H9 (cell line): ENCODE data around the gene LAMP5. TPM values are rescaled to one million over a fixed set of nuclear protein-coding genes. Genes with fewer than 3 reads are reported as not detected.

ENCODE experiments used
- DNase-seq: peaks from one replicate; pipeline ENCODE4 v3.0.0-alpha.2; 2017
- H2AFZ ChIP-seq: one replicate; pipeline ENCODE4 v1.6.1; 2013; ENCODE audit warnings: mild to moderate bottlenecking, low read length, control low read depth, moderate library complexity
- H2AK5ac ChIP-seq: 2 replicates; pipeline ENCODE4 v1.6.1; 2013; ENCODE audit warnings: low read length, control low read depth, mixed read lengths; ENCODE audit not compliant: insufficient read length
- H2BK120ac ChIP-seq: one replicate; pipeline ENCODE4 v1.6.1; 2013; ENCODE audit warnings: low read depth, mild to moderate bottlenecking, low read length, control low read depth, inconsistent platforms; ENCODE audit not compliant: poor library complexity, severe bottlenecking
- H2BK12ac ChIP-seq: 2 replicates; pipeline ENCODE4 v1.6.1; 2013; ENCODE audit warnings: low read length, control low read depth, mixed read lengths, low read depth; ENCODE audit not compliant: insufficient read length
- H2BK15ac ChIP-seq: 2 replicates; pipeline ENCODE4 v1.6.1; 2013; ENCODE audit warnings: low read depth, low read length, control low read depth
- H2BK20ac ChIP-seq: one replicate; pipeline ENCODE4 v1.6.1; 2013; ENCODE audit warnings: low read depth, mild to moderate bottlenecking, low read length, control low read depth, inconsistent platforms; ENCODE audit not compliant: poor library complexity, severe bottlenecking
- H2BK5ac ChIP-seq: 2 replicates; pipeline ENCODE4 v1.6.1; 2013; ENCODE audit warnings: low read length, control low read depth, mixed read lengths; ENCODE audit not compliant: insufficient read length
- H3K14ac ChIP-seq: 2 replicates; pipeline ENCODE4 v1.6.1; 2013; ENCODE audit warnings: low read length, control low read depth; ENCODE audit not compliant: insufficient read depth
- H3K18ac ChIP-seq: 2 replicates; pipeline ENCODE4 v1.6.1; 2013; ENCODE audit warnings: low read depth, mild to moderate bottlenecking, mixed read lengths, low read length, control low read depth; ENCODE audit not compliant: insufficient read length
- H3K23ac ChIP-seq: 2 replicates; pipeline ENCODE4 v1.6.1; 2013; ENCODE audit warnings: low read length, control low read depth, mixed read lengths, low read depth; ENCODE audit not compliant: insufficient read length
- H3K23me2 ChIP-seq: 2 replicates; pipeline ENCODE4 v1.6.1; 2013; ENCODE audit warnings: low read depth, mild to moderate bottlenecking, mixed read lengths, low read length, control low read depth; ENCODE audit not compliant: insufficient read length, poor library complexity, severe bottlenecking
- H3K27ac ChIP-seq: 2 replicates; pipeline ENCODE4 v1.5.1; 2013; ENCODE audit warnings: low read length, control low read depth, mixed read lengths, low read depth; ENCODE audit not compliant: insufficient read length
- H3K27me3 ChIP-seq: 2 replicates; pipeline ENCODE4 v1.6.1; 2013; ENCODE audit warnings: low read length, control low read depth, inconsistent platforms; ENCODE audit not compliant: insufficient read depth
- H3K4ac ChIP-seq: 2 replicates; pipeline ENCODE4 v1.6.1; 2013; ENCODE audit warnings: low read depth, mild to moderate bottlenecking, control low read depth, inconsistent platforms, low read length, moderate library complexity
- H3K4me1 ChIP-seq: 2 replicates; pipeline ENCODE4 v1.6.1; 2013; ENCODE audit warnings: low read length, control low read depth, inconsistent platforms; ENCODE audit not compliant: insufficient read depth
- H3K4me2 ChIP-seq: 2 replicates; pipeline ENCODE4 v1.6.1; 2013; ENCODE audit warnings: low read length, control low read depth, mixed read lengths; ENCODE audit not compliant: insufficient read length, insufficient read depth
- H3K56ac ChIP-seq: 2 replicates; pipeline ENCODE4 v1.6.1; 2013; ENCODE audit warnings: low read depth, mild to moderate bottlenecking, mixed read lengths, low read length, control low read depth; ENCODE audit not compliant: insufficient read length
- H3K79me1 ChIP-seq: 2 replicates; pipeline ENCODE4 v1.6.1; 2013; ENCODE audit warnings: low read depth, mild to moderate bottlenecking, moderate library complexity, low read length, control low read depth, inconsistent platforms; ENCODE audit not compliant: insufficient read depth, poor library complexity, severe bottlenecking
- H3K79me2 ChIP-seq: 2 replicates; pipeline ENCODE4 v1.6.1; 2013; ENCODE audit warnings: low read length, control low read depth, inconsistent platforms; ENCODE audit not compliant: insufficient read depth
- H3K9ac ChIP-seq: 2 replicates; pipeline ENCODE4 v1.6.1; 2013; ENCODE audit warnings: low read length, control low read depth, mixed read lengths; ENCODE audit not compliant: insufficient read length; ENCODE audit errors: extremely low read depth
- H3K9me3 ChIP-seq: one replicate; pipeline ENCODE4 v1.6.1; 2013; ENCODE audit warnings: low read depth, low read length, inconsistent platforms; ENCODE audit not compliant: control insufficient read depth
- H3T11ph ChIP-seq: one replicate; pipeline ENCODE4 v1.6.1; 2013; ENCODE audit warnings: mild to moderate bottlenecking, low read length, control low read depth, inconsistent platforms
- H4K20me1 ChIP-seq: one replicate; pipeline ENCODE4 v1.6.1; 2013; ENCODE audit not compliant: control insufficient read depth, insufficient read length, insufficient read depth
- H4K5ac ChIP-seq: 2 replicates; pipeline ENCODE4 v1.6.1; 2013; ENCODE audit warnings: low read depth, mild to moderate bottlenecking, mixed read lengths, low read length, control low read depth; ENCODE audit not compliant: insufficient read length
- H4K8ac ChIP-seq: replicated peaks from 2 replicates; pipeline ENCODE4 v1.6.1; 2013; ENCODE audit warnings: low read length, control low read depth, mixed read lengths, low read depth; ENCODE audit not compliant: insufficient read length
- H4K91ac ChIP-seq: 2 replicates; pipeline ENCODE4 v1.6.1; 2013; ENCODE audit warnings: low read depth, mild to moderate bottlenecking, moderate library complexity, mixed read lengths, low read length, control low read depth; ENCODE audit not compliant: insufficient read length
- H3K27ac Mint-ChIP-seq, 3 experiments: 2 replicates in 2 of 3; 3 replicates in 1 of 3; pipeline ENCODE4 v1.8.0; 2020 to 2021; ENCODE audit warnings: mixed read lengths in 3 of 3, mild to moderate bottlenecking in 1 of 3, moderate library complexity in 1 of 3
- H3K27me3 Mint-ChIP-seq: 2 replicates; pipeline ENCODE4 v1.8.0; 2021; ENCODE audit warnings: low read depth, mild to moderate bottlenecking, moderate library complexity, mixed read lengths
- H3K36me3 Mint-ChIP-seq, 3 experiments: 2 replicates in 2 of 3; 3 replicates in 1 of 3; pipeline ENCODE4 v1.8.0; 2020 to 2021; ENCODE audit warnings: low read depth in 3 of 3, mixed read lengths in 3 of 3; ENCODE audit not compliant: insufficient read depth in 1 of 3
- H3K4me1 Mint-ChIP-seq, 2 experiments: 2 replicates each; pipeline ENCODE4 v1.8.0; 2020; ENCODE audit warnings: mixed read lengths in 2 of 2
- H3K4me3 Mint-ChIP-seq, 2 experiments: 2 replicates in 1 of 2; 3 replicates in 1 of 2; pipeline ENCODE4 v1.8.0; 2020 to 2021; ENCODE audit warnings: mild to moderate bottlenecking in 2 of 2, mixed read lengths in 2 of 2, moderate library complexity in 1 of 2
- H3K9me3 Mint-ChIP-seq, 2 experiments: 2 replicates in 1 of 2; 3 replicates in 1 of 2; pipeline ENCODE4 v1.8.0; 2020; ENCODE audit warnings: mild to moderate bottlenecking in 2 of 2, mixed read lengths in 2 of 2, moderate library complexity in 1 of 2
- WGBS: extraction: QIAGEN DNeasy Blood & Tissue Kit; methylation state at CpG from one replicate; pipeline ENCODE4 v1.1.7; 2013; ENCODE audit warnings: missing lambda C conversion rate, low lambda C conversion rate, mixed read lengths; ENCODE audit not compliant: insufficient read length; ENCODE audit errors: extremely low coverage; 5-methylcytosine and 5-hydroxymethylcytosine counted together
- total RNA-seq: library from RNA; stranded (reverse); gene quantifications from 2 replicates; pipeline ENCODE4 v1.2.1, GENCODE V29; 2021
- TF ChIP-seq, protein P1 (sequence below): fragments of 200-600 bp; sonication (generic); conservative IDR thresholded peaks from 3 replicates; pipeline ENCODE4 v1.8.0; 2021; ENCODE audit warnings: antibody characterized with exemption, mild to moderate bottlenecking

The LAMP5 gene
- total RNA-seq, 1 experiment from 2014 or later = 0.35 TPM

DNA sequence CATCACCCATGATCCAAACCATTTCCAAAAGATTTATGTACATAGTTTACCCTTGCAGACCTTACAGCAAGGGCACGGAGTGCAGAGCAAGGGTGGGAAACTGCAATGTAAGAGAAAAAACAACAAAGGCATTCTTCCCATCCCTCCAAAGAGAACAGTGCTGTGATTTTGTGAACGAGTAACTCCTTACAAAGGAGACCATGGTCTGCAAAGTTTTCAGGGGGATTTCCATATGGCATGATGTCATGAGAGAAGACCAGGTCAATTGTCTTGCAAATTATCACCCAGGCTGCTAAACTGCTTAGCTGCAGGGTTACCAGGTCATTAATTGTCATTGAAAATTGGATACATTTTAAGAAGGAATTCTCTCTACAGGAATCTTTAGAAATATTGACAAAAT is 58.3 kb downstream of the LAMP5 start:
- Histone ChIP-seq H3K27me3 (peaks cover 7% of the 10 kb centered on the region; the same call in 1 of the 2 replicates), H3K79me2 (no peaks in the 10 kb centered on the region), H4K5ac (no peak overlapping the region), H4K8ac (no peak overlapping the region), H3K23ac (no peak overlapping the region), H3K4me1 (peaks cover 36% of the 10 kb centered on the region; the same call in 1 of the 2 replicates), H4K20me1 (no peaks in the 10 kb centered on the region), H2BK15ac (no peak overlapping the region), H3K4ac (no peak overlapping the region), H3T11ph (no peak overlapping the region), H3K27ac (peak overlapping the region; percentile 33), H2BK120ac (no peak overlapping the region), H3K9me3 (no peaks in the 10 kb centered on the region), H3K56ac (no peak overlapping the region), H3K14ac (no peak overlapping the region), H2AFZ (no peak overlapping the region), H3K9ac (peak overlapping the region; percentile 8), H2BK20ac (no peak overlapping the region), H3K23me2 (no peaks in the 10 kb centered on the region), H2BK12ac (no peak overlapping the region), H4K91ac (no peak overlapping the region), H3K18ac (no peak overlapping the region), H2AK5ac (no peak overlapping the region), H3K4me2 (peak overlapping the region; percentile 5), H2BK5ac (no peak overlapping the region), H3K79me1 (no peaks in the 10 kb centered on the region)
- peaks cover 58 to 65% of the 10 kb centered on the region in 2 experiments for H3K4me1 Mint-ChIP-seq
- peaks cover 0 to 2% of the 10 kb centered on the region in 2 experiments; a peak in 1 of 5 replicates for H3K9me3 Mint-ChIP-seq
- peak; percentile 76 for DNase-seq
- peak overlapping the region; percentile 64 to 90 (median 89); a peak in 6 of 7 replicates for H3K27ac Mint-ChIP-seq
- WGBS = no CpG with 5 or more reads among the region's 2 CpGs
- H3K27me3 Mint-ChIP-seq = peaks cover 84% of the 10 kb centered on the region
- peak overlapping the region; percentile 9 to 50; a peak in 3 of 5 replicates for H3K4me3 Mint-ChIP-seq
- peaks cover 0 to 2% (median 0%) of the 10 kb centered on the region in 3 experiments; a peak in 2 of 7 replicates for H3K36me3 Mint-ChIP-seq
- TF ChIP-seq, protein P1, sequence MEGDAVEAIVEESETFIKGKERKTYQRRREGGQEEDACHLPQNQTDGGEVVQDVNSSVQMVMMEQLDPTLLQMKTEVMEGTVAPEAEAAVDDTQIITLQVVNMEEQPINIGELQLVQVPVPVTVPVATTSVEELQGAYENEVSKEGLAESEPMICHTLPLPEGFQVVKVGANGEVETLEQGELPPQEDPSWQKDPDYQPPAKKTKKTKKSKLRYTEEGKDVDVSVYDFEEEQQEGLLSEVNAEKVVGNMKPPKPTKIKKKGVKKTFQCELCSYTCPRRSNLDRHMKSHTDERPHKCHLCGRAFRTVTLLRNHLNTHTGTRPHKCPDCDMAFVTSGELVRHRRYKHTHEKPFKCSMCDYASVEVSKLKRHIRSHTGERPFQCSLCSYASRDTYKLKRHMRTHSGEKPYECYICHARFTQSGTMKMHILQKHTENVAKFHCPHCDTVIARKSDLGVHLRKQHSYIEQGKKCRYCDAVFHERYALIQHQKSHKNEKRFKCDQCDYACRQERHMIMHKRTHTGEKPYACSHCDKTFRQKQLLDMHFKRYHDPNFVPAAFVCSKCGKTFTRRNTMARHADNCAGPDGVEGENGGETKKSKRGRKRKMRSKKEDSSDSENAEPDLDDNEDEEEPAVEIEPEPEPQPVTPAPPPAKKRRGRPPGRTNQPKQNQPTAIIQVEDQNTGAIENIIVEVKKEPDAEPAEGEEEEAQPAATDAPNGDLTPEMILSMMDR = no peak
